ENCODE results near the gene FHIP2A. TPM values are rescaled to one million over a fixed set of nuclear protein-coding genes. Genes with fewer than 3 reads are reported as not detected.
"Not testable (repeated sequence)": the region's sequence is repeated elsewhere in the genome, so short reads cannot be mapped to it uniquely, and the experiment has no call there.

FHIP2A gene, protein sequence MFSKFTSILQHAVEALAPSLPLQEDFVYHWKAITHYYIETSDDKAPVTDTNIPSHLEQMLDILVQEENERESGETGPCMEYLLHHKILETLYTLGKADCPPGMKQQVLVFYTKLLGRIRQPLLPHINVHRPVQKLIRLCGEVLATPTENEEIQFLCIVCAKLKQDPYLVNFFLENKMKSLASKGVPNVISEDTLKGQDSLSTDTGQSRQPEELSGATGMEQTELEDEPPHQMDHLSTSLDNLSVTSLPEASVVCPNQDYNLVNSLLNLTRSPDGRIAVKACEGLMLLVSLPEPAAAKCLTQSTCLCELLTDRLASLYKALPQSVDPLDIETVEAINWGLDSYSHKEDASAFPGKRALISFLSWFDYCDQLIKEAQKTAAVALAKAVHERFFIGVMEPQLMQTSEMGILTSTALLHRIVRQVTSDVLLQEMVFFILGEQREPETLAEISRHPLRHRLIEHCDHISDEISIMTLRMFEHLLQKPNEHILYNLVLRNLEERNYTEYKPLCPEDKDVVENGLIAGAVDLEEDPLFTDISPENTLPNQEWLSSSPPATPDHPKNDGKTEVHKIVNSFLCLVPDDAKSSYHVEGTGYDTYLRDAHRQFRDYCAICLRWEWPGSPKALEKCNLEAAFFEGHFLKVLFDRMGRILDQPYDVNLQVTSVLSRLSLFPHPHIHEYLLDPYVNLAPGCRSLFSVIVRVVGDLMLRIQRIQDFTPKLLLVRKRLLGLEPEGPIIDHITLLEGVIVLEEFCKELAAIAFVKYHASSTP
- polyA plus RNA-seq (2013, experiment 1 of 4) = 13.7 TPM
- 13.5 TPM for polyA plus RNA-seq (2013, experiment 2 of 4)
- 13.1 TPM for polyA plus RNA-seq (2013, experiment 3 of 4)
- 16.2 TPM for polyA plus RNA-seq (2013, experiment 4 of 4)

DNA sequence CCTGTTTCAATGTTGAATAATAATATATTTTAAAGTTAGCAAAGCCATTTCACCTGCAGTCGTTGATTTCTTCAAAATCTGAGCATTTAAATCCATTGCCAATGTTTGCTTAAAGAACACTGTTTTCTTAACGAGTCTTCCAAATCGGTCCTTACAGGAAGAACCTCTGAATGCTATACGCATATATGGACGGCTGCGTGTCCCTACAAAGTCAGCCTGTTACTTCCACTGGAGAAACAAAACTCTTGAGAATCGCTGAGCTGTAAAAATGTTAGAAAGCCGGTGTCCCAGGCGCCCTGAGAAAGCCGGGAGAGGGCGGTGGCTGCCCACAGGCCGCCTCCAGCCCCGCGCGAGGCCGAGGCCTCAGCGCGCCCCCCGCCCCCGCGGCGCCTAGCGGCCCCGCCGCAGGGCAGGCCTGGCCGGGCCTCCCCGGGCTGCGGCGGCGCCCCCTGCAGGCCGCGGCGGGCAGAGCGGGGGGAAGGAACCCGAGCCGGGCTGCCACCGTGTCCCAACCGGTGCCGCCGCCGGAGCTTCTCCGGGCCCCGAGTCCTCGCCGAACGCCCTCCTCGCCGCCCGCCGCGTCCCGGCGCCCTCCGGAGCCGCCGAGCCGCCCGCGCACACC lies at the start of gene FHIP2A:
Gene FHIP2A (plus strand): TSS at position 488 of the 622 bp plus-strand sequence. CDS start 299 bp downstream, outside the sequence.
- H3K27me3 ChIP-seq (ENCODE audit: control insufficient read depth, insufficient read depth, low read length, poor library complexity, severe bottlenecking) = no peaks in the 10 kb centered on the region
- no peaks in the 10 kb centered on the region for H3K36me3 ChIP-seq (ENCODE audit: control insufficient read depth, insufficient read depth, low read length)
- peak within 1 kb of the TSS; percentile 26 for H3K27ac ChIP-seq (ENCODE audit: insufficient read depth, low read depth, low read length, poor library complexity, severe bottlenecking)
- 6% methylated on average over 59 of the region's 59 CpGs for WGBS, 2 experiments
- no peaks in the 10 kb centered on the region for H3K4me1 ChIP-seq (ENCODE audit: control insufficient read depth, insufficient read depth, low read length)
- no peaks in the 10 kb centered on the region for H3K9me3 ChIP-seq (ENCODE audit: control insufficient read depth, low read length)
- peak within 1 kb of the TSS; percentile 89 for H3K4me3 ChIP-seq (ENCODE audit: insufficient read depth, low read depth, low read length)

DNA sequence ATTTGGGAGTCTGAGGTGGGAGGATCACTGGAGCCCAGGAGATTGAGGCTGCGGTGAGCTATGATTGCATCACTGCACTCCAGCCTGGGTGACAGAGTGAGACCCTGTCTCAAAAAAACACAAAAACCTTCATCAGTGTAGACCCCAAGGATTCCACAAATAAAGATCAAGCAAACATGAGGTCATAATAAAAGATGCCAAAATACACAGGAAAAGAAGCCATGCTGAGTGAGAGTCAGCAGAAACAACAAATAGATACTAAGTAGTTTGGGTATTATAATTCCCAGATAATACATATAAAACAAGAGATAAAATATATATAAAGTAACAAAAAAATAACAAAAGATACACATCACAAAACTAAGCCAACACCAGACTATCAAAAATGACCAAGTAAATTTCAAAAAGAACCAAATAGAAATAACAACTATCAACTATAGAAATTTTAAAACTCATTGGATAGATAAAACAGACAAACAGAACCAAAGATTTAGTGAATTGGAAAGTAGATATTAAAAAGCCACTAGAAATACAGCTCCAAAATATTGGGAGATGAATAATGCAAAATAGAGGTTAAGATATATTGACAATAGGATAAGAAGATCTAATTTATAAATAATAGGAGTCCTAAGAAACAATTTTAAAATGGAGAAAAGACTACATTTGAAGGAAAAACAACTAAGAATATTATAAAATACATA lies 48.9 kb upstream of the FHIP2A start:
- Histone ChIP-seq H3K27me3 (ENCODE audit: control insufficient read depth, insufficient read depth, low read length, poor library complexity, severe bottlenecking) (peaks cover 29% of the 10 kb centered on the region), H3K4me3 (ENCODE audit: insufficient read depth, low read depth, low read length) (no peak overlapping the region), H3K27ac (ENCODE audit: insufficient read depth, low read depth, low read length, poor library complexity, severe bottlenecking) (no peak overlapping the region), H3K9me3 (ENCODE audit: control insufficient read depth, low read length) (no peaks in the 10 kb centered on the region), H3K4me1 (ENCODE audit: control insufficient read depth, insufficient read depth, low read length) (no peaks in the 10 kb centered on the region), H3K36me3 (ENCODE audit: control insufficient read depth, insufficient read depth, low read length) (no peaks in the 10 kb centered on the region)
- WGBS, 2 experiments = 97 to 100% methylated on average over 1 of the region's 1 CpG

DNA sequence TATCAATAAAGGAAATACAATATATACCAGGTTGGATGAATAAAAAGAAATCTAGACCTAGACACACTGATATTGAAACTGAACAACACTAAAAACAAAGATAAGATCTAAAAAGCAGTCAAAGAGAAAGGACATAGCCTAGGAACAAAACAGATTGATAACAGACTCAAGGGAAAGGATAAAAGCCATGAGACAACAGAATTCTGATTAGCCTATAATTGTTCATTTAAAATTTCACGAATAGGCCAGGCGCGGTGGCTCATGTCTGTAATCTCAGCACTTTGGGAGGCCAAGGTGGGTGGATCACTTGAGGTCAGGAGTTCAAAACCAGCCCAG lies 48.4 kb upstream of the FHIP2A start:
- 32% methylated on average over 3 of the region's 3 CpGs for WGBS, 2 experiments
- Histone ChIP-seq H3K27me3 (ENCODE audit: control insufficient read depth, insufficient read depth, low read length, poor library complexity, severe bottlenecking) (peaks cover 23% of the 10 kb centered on the region), H3K4me3 (ENCODE audit: insufficient read depth, low read depth, low read length) (no peak overlapping the region), H3K36me3 (ENCODE audit: control insufficient read depth, insufficient read depth, low read length) (no peaks in the 10 kb centered on the region), H3K27ac (ENCODE audit: insufficient read depth, low read depth, low read length, poor library complexity, severe bottlenecking) (no peak overlapping the region), H3K4me1 (ENCODE audit: control insufficient read depth, insufficient read depth, low read length) (no peaks in the 10 kb centered on the region), H3K9me3 (ENCODE audit: control insufficient read depth, low read length) (no peaks in the 10 kb centered on the region)

DNA sequence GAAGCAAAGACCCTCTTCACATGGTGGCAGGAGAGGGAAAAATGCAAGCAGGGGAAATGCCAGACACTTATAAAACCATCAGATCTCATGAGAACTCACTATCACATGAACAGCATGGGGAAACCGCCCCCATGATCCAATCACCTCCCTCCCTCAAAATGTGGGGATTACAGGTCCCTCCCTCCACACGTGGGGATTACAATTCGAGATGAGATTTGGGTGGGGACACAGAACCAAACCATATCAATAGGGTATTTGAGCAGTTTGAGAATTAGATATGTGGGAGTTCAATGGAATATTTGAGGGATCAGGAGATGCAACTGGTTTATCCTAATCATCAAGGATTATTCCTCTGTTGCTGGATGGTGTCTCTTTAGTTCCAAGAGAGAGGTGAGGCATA lies 46.5 kb upstream of the FHIP2A start:
- H3K4me3 ChIP-seq (ENCODE audit: insufficient read depth, low read depth, low read length); H3K4me1 ChIP-seq (ENCODE audit: control insufficient read depth, insufficient read depth, low read length); H3K9me3 ChIP-seq (ENCODE audit: control insufficient read depth, low read length); H3K27me3 ChIP-seq (ENCODE audit: control insufficient read depth, insufficient read depth, low read length, poor library complexity, severe bottlenecking); H3K36me3 ChIP-seq (ENCODE audit: control insufficient read depth, insufficient read depth, low read length); H3K27ac ChIP-seq (ENCODE audit: insufficient read depth, low read depth, low read length, poor library complexity, severe bottlenecking): not testable (repeated sequence)
- WGBS, 2 experiments = 86 to 88% methylated on average over 3 of the region's 3 CpGs

DNA sequence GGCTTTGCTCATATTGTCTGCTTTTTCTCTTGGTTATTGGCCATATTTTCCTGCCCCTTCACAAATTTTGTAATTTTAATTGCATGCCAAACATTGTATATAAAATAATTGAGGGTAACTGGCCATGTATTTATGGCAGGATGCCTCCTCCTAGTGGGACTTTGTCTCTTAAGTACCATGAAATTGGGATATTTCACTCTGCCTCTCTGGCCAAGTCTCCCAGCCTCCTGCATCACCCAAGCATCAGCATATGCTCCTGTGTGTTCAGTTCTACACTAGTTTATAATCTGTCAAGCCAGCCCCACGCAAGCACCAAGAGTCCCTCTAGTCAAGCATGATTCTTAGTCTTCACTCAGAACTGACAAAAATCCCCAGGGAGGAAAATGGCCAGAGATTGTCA lies 44.2 kb upstream of the FHIP2A start:
- Histone ChIP-seq H3K4me3 (ENCODE audit: insufficient read depth, low read depth, low read length) (no peak overlapping the region), H3K27me3 (ENCODE audit: control insufficient read depth, insufficient read depth, low read length, poor library complexity, severe bottlenecking) (no peaks in the 10 kb centered on the region), H3K4me1 (ENCODE audit: control insufficient read depth, insufficient read depth, low read length) (no peaks in the 10 kb centered on the region), H3K36me3 (ENCODE audit: control insufficient read depth, insufficient read depth, low read length) (no peaks in the 10 kb centered on the region), H3K27ac (ENCODE audit: insufficient read depth, low read depth, low read length, poor library complexity, severe bottlenecking) (no peak overlapping the region), H3K9me3 (ENCODE audit: control insufficient read depth, low read length) (no peaks in the 10 kb centered on the region)
- 83 to 85% methylated on average over 1 of the region's 1 CpG for WGBS, 2 experiments

DNA sequence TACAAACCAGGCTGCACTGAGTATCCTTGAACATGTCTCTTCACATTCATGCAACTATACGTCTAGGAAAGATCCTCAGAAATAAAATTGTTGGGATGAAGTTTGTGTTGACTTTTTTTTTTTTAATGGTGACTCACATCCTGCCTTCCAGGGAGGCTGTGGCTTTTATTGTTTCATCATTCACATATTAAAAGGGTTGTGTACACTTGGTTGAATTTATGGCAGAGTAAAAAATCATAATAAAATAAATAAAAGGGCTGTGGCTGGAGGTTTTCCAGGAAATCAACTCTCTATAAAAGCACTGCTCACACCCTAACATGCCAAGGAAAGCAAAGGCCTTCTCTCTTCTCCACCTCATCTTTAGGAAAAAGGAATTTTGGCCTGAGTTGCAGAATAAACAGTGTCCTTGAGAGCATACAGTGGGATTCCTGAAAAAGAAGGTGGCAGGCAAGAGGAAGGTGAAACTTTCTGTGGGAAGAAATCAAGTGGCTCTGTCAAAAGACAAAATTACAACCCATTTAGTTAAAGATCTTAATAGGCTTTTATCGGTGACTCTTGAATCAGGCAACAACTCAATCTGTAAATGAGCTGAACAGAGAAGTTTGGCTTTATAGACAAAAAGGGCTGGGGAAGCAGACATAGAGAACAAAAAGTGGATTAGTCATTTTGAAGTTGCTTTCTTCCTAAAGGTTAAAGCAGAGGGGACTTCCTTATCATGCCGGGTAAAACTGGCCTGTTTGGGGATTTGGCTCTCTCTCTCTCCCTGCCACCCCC lies 41.6 kb upstream of the FHIP2A start:
- no peaks in the 10 kb centered on the region for H3K36me3 ChIP-seq (ENCODE audit: control insufficient read depth, insufficient read depth, low read length)
- no peaks in the 10 kb centered on the region for H3K9me3 ChIP-seq (ENCODE audit: control insufficient read depth, low read length)
- no peak overlapping the region for H3K4me3 ChIP-seq (ENCODE audit: insufficient read depth, low read depth, low read length)
- H3K4me1 ChIP-seq (ENCODE audit: control insufficient read depth, insufficient read depth, low read length) = no peaks in the 10 kb centered on the region
- no peaks in the 10 kb centered on the region for H3K27me3 ChIP-seq (ENCODE audit: control insufficient read depth, insufficient read depth, low read length, poor library complexity, severe bottlenecking)
- WGBS, 2 experiments = 72 to 77% methylated on average over 3 of the region's 3 CpGs
- no peak overlapping the region for H3K27ac ChIP-seq (ENCODE audit: insufficient read depth, low read depth, low read length, poor library complexity, severe bottlenecking)

DNA sequence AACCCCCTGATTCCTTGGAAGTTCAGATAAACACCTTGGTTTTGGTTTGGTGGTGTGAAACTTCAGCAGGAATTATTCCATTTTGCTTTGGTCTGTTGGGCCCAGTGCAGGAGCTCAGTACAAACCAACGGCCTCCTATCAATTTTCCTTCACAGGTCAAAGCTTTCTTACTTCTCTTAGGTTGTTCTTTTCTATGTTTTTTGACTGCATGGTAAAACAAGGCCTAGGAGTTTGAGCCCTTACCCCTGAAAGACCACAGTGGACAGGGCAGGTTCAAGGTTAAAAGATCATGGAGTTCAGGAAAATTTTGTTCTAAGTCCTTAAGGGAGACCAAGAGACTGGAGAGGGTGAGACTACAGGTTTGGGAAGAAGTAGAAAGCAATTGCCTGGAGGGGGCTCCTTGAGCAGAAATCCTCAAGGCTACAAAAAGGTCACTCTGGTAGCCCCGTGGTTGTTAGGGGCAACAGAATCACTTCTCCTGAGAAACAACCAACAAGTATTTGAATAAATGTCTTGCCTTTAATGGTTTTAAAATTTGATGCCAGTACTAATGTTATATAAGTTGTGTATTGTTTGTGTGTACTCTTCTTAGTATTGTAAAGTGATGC lies 40.9 kb upstream of the FHIP2A start:
- Histone ChIP-seq H3K27me3 (ENCODE audit: control insufficient read depth, insufficient read depth, low read length, poor library complexity, severe bottlenecking) (no peaks in the 10 kb centered on the region), H3K4me3 (ENCODE audit: insufficient read depth, low read depth, low read length) (no peak overlapping the region), H3K36me3 (ENCODE audit: control insufficient read depth, insufficient read depth, low read length) (no peaks in the 10 kb centered on the region), H3K27ac (ENCODE audit: insufficient read depth, low read depth, low read length, poor library complexity, severe bottlenecking) (no peak overlapping the region), H3K9me3 (ENCODE audit: control insufficient read depth, low read length) (no peaks in the 10 kb centered on the region), H3K4me1 (ENCODE audit: control insufficient read depth, insufficient read depth, low read length) (no peaks in the 10 kb centered on the region)
- WGBS, 2 experiments = 81 to 84% methylated on average over 2 of the region's 2 CpGs

DNA sequence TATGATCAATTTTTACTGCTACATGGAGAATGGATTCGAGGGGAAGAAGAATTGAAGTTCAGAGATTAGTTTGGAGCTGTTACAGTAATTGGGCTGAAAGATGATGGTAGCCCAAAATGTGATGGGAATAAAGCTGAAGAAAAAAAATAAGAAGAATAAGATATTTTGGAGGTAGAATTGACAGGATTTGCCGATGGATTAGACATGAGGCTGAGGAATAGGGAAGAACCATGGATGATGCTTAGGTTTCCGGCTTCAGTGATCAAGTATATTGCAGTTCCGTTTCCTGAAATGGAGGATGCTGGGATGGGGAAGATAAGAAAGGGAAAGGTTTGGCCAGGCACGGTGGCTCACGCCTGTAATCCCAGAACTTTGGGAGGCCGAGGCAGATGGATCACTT lies 38.9 kb upstream of the FHIP2A start:
- H3K36me3 ChIP-seq (ENCODE audit: control insufficient read depth, insufficient read depth, low read length) = no peaks in the 10 kb centered on the region
- 93% methylated on average over 7 of the region's 7 CpGs for WGBS, 2 experiments

DNA sequence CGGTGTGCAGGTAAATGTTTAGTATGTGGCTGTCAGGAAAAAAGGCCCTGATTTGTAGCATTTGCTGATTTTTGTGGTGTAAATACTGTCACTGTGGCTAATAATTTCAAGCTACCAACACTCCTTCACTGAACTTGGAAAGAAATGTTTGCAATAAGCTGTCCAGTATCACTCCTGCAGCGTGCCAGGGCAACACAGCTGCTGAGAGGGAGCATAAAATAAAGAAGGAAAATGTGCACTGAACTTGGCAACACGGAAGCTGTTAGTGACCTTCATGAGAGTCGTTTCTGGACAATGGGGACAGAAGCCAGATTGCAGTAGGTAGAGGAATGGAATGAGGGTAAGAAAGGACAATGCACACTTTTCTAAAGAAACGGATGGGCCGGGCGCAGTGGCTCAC lies 37.9 kb upstream of the FHIP2A start:
- H3K4me1 ChIP-seq (ENCODE audit: control insufficient read depth, insufficient read depth, low read length) = no peaks in the 10 kb centered on the region
- 93 to 94% methylated on average over 7 of the region's 7 CpGs for WGBS, 2 experiments
- H3K36me3 ChIP-seq (ENCODE audit: control insufficient read depth, insufficient read depth, low read length) = no peaks in the 10 kb centered on the region
- H3K4me3 ChIP-seq (ENCODE audit: insufficient read depth, low read depth, low read length) = no peak overlapping the region
- no peak overlapping the region for H3K27ac ChIP-seq (ENCODE audit: insufficient read depth, low read depth, low read length, poor library complexity, severe bottlenecking)
- no peaks in the 10 kb centered on the region for H3K9me3 ChIP-seq (ENCODE audit: control insufficient read depth, low read length)
- no peaks in the 10 kb centered on the region for H3K27me3 ChIP-seq (ENCODE audit: control insufficient read depth, insufficient read depth, low read length, poor library complexity, severe bottlenecking)

More for the DNA sequence above, 38.9 kb upstream of the FHIP2A start:
- Histone ChIP-seq H3K27me3 (ENCODE audit: control insufficient read depth, insufficient read depth, low read length, poor library complexity, severe bottlenecking) (no peaks in the 10 kb centered on the region), H3K27ac (ENCODE audit: insufficient read depth, low read depth, low read length, poor library complexity, severe bottlenecking) (no peak overlapping the region), H3K9me3 (ENCODE audit: control insufficient read depth, low read length) (no peaks in the 10 kb centered on the region), H3K4me3 (ENCODE audit: insufficient read depth, low read depth, low read length) (no peak overlapping the region), H3K4me1 (ENCODE audit: control insufficient read depth, insufficient read depth, low read length) (no peaks in the 10 kb centered on the region)
